ENCODE measurements around the gene CCDC30.
"Not testable (repeated sequence)": the region's sequence is repeated elsewhere in the genome, so short reads cannot be mapped to it uniquely, and the experiment has no call there.

Gene CCDC30

DNA sequence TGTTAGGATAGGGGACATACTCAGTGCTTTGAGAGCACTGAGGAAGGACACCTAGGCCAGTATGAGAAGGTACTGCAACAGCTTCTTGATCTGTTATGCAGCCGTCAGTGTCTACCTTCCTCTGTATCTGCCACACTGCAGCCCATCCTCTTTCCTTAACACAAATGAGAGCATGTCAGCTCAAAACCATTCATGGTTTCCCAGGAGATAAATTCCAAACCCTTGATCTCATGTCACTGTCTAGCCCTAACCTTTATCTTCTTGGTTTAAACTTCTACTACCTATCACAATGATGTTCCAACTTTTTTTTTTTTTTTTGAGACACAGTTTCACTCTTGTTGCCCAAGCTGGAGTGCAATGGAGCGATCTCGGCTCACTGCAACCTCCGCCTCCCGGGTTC is 8.7 kb upstream of the CCDC30 start:
- DNase-seq: no peak

DNA sequence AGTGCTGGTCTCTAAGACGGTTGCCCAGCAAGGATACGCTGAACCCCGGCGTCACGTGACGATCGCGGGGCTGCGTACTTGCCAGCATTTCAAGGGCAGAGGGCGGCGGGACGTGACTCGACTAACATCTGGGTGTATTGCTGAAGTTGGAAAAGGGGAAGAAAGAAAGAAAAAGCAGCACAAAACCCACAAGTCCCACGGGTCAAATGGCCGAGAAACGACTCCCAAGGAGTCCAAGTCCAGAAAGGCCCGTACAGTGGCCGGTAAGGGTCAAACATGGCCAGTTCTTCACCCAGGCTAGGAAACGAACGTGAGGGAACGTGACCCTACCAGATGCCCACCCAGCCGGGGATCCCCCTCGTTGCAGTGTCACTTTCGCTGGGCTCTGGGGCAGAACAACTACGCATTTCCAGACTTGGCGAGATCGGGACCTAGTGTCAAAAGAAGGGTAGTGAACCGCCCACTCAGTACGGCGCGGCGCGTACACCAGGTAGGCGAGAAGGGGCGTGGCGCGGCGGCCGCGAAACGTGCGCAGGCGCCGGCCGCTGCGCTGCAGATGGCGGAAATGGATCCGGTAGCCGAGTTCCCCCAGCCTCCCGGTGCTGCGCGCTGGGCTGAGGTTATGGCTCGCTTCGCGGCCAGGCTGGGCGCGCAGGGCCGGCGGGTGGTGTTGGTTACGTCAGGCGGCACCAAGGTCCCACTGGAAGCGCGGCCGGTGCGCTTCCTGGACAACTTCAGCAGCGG is 6.9 kb upstream of the CCDC30 start, which contains the start of the genes PPCS and ZMYND12:
Gene PPCS, plus strand, starts transcription at position 534 of the 744 bp plus-strand sequence. Its CDS starts 23 bp downstream, at position 557.
Gene ZMYND12, minus strand, starts transcription at position 13 of the 744 bp plus-strand sequence. CDS start 25 bp downstream, outside the sequence.
- DNase-seq: peak; percentile 91 to 98

DNA sequence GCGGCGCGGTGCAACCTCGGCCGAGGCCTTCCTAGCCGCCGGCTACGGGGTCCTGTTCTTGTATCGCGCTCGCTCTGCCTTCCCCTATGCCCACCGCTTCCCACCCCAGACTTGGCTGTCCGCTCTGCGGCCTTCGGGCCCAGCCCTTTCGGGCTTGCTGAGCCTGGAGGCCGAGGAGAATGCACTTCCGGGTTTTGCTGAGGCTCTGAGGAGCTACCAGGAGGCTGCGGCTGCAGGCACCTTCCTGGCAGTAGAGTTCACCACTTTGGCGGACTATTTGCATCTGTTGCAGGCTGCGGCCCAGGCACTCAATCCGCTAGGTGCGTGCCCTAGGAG is 6.4 kb upstream of the CCDC30 start:
- peak; percentile 60 to 91 for DNase-seq

DNA sequence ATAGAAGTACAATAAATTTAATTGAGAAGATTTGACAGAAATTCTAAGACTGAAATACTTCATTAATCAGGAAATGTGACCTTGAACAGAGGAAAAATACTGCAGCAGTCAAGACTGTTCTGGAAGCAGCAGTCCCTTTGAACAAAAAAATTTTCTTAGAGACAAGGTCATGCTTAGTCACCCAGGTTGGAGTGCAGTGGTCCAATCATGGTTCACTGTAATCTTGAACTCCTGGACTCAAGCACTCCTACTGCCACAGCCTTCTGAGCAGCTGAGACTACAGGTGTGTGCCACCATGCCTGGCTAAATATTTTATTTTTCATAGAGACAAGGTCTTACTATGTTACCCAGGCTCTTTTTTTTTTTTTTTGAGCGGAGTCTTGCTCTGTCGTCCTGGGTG is 1.9 kb upstream of the CCDC30 start:
- no peak for DNase-seq

DNA sequence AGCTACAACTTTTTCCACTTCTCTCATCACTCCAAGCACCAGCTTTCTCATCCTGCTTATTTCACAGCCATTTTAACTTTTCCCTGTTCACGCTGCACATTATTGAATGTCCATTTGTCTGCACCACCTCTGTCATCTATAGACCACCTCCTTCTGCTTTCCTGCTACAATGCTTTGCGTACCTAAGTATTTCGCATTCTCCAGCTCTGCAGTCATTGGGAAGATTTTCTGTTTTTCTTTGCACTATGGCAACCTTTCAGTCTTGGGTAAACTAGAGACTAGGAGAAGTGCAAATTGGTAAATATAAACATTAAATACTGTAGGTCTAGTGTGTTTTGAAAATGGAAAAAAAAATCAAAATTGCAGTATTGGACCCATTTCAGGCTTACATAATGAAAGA is 835 bp downstream of the CCDC30 start:
- peak in 1 of 2 experiments; percentile 46 for DNase-seq

DNA sequence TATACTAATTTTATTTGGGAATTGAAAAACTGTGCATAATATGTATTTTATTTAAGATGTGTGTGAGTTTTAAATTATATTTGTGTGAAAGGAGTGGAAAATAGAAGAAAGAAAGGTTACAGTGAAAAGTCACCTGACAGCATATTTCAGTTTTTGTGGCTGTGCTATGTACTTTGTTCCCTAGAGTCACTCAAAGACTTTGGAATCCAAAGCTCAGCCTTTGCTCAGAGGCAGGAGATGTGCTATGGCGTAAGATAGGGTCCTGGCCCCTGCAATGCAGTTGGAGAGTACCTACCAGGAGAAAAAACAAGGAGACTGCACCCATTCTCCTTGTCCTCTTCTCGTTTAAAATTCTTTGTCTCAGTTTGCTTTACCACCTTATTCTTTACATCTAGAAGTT is 2.9 kb downstream of the CCDC30 start:
- DNase-seq: no peak

DNA sequence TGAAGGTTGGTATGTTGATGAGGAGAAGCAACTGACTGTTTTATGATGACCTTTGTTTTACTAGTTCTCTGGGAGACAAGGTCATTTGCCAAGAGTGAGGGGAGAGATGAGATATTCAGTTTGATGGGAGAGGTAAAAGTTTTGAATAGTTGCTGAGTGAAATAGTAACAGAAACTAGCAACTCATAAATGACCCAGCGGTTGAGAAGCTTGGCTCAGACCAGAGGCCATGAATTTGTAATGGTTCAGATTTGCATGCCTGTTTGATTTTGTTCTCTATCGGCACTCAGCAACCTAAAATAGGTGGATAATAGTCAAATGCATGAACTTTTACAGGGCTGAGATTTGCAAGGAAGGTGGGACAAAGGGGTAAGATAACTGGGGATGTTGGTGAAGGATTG is 6.6 kb downstream of the CCDC30 start:
- peak in 1 of 2 experiments; percentile 16 for DNase-seq

DNA sequence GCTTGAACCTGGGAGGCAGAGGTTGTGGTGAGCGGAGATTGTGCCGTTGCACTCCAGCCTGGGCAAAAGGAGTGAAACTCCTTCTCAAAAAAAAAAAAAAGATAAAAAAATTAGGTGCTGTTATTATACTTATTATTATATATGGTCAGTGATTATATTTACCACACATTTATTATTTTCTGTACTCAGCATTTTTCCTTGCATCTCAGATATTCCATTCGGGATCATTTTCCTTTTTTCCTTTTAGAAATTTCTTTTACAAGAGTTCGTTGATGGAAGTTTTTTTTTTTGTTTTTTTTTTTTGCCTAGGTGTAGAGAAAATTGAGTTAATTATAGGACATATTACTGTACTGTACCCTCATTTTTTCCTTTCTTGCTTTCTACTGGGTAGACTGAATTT is 13.5 kb downstream of the CCDC30 start:
- DNase-seq: no peak

DNA sequence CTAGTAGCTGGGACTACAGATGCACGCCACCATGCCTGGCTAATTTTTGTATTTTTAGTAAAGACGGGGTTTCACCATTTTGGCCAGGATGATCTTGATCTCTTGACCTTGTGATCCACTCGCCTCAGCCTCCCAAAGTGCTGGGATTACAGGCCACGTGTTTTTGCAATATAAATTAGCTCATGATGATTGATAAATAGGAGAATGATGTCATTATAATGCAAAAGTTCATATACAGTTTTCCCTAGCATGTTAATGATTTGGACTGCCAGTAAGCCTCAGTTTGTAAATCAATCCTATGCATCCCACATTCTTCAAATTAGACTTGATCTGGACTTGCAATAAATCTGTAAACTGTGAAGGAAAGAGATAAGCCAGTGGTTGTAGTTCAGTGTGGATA is 14.3 kb downstream of the CCDC30 start:
- DNase-seq: not testable (repeated sequence)

DNA sequence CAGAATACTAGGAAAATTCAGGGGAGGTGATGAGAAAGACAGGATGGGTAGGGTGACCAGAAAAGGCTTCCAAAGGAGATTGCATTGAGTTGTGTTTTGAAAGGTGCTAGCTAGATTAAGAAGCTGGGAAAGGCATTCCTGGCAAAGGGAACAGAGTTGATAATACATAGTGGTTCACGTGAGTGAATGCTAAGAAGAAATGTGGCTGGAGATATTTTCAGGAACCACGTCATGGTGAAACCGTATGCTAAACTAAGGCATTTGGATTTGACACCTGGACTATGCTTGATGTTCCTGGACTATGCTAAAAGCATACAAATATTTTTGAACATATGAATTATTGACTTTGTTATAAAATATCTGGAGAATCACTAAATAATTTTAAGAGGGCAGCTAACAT is 14.7 kb downstream of the CCDC30 start:
- DNase-seq: no peak

DNA sequence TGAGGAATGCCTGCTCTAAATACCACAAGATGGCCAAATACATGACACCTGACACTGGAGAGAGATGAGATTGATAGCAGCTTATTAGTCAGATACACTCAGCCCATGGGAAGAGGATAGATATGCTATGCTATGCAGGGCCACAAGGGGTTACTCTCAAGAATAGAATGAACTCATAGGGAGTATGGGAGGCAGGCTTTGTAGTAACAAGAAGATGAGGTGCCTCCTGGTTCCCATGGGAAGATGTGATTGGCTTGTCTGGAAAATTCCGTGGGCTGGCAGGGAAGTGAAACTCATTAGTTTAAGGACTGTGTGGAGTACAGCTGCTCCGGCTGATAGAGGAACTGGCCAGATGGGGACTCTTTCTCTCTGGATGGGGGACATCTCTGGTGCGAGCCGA is 16.5 kb downstream of the CCDC30 start:
- peak; percentile 34 to 52 for DNase-seq

DNA sequence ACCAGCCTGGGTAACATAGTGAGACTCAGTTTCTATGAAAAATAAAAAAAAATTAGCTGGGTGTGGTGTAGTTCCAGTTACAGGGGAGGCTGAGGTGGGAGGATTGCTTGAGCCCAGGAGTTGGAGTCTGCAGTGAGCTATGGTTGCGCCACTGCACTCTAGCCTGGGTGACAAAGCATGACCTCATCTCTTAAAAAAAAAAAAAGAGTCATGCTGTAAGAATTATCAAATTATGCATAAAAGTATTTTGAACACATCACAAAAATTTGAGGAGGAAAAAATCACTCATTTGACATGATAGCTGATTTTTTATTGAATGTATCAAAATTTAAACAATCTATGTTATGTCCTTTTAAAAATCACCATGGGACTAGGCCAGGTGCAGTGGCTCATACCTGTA is 17.8 kb downstream of the CCDC30 start:
- DNase-seq: no peak

DNA sequence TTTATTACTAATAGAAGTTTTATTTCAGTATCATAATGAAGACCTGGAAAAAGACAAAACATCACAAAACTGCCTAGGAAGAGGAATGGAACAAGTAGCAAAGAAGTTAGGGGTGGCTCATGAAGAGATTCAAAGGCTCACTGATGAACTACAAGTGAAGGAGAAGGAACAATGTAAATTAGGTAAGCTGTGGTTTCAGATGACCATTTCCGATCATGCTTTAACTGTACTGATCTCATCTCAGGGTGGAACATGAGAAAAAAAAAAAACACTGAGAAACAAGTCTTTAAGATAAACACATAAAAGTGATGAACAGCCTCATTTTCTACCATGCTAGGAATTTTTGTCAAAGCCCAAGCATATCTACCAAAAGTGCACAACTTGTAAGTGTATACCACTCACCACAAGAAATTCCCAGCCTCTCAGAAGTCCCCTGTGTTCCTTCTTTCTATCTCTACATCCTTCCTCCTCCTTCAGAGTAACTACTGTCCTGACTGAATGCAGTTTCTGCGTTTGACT is 19.6 kb downstream of the CCDC30 start:
- no peak for DNase-seq

DNA sequence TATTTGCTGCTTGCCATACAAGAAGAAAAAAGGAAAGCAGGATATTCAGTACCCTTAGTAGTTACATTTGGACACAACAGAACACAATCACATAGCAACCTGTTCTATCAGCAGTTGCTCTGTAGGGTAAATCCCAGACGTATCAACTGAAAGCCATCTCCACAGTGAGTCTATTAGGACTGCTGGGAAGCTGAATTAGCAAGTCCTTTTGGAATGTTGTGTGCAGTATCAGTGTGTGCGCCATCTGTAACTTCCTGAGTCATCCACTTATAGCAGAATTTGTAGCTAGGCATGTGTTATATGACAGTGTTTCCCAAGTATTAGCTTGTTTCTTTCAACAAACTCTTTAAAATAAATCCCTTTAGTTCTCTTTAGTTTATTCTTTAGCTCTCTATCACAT is 21.3 kb downstream of the CCDC30 start:
- no peak for DNase-seq

DNA sequence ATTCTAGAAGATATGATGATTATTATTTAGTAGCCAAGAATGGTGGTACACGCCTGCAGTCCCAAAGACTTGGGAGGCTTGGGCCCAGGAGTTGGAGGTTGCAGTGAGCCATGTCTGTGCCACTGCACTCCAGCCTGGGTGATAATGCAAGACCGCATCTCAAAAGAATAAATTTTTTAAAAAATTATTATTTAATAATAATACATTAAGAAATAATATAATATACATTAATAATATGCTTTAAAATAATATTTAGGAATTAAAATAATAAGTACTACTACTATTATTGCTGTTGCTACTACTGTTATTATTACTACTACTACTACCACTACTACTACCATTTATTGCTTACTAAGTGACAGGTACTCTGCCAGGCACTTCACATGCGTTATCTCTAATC is 27.2 kb downstream of the CCDC30 start:
- no peak for DNase-seq

DNA sequence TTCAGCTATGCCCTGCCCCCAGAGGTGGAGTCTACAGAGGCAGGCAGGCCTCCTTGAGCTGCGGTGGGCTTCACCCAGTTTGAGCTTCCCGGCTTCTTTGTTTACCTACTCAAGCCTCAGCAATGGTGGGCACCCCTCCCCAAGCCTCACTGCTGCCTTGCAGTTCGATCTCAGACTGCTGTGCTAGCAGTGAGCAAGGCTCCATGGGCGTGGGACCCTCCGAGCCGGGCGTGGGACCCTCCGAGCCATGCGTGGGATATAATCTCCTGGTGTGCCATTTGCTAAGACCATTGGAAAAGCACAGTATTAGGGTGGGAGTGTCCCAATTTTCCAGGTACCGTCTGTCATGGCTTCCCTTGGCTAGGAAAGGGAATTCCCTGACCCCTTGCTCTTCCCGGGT is 38.9 kb downstream of the CCDC30 start:
- DNase-seq: not testable (repeated sequence)

DNA sequence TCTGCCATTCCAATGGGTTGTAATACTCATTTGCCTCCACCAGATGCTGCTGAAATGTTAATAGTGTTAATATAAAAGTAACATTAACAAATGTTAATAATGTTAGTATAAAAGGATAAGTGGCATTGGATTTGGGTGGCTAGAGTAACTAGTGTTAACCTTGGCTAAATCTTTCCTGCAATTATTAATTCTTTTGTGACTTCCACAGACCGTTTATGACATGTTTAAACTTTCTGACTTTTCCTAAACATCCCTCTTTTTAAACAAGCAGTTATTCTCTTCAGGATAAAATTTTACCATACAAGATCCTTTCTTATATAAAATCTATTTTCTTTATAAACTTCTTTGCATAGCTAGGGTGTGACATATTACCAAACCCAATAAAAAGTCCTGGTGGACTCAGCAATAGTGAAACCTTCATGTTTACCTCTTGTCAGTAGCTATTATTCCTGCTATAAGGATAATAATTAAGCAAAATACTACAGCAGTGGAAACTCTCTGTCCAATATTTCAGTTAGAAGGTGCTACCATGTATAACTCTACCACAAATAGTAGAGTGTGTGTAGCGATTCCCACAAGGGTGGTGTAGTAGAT is 41.5 kb downstream of the CCDC30 start:
- DNase-seq: no peak

DNA sequence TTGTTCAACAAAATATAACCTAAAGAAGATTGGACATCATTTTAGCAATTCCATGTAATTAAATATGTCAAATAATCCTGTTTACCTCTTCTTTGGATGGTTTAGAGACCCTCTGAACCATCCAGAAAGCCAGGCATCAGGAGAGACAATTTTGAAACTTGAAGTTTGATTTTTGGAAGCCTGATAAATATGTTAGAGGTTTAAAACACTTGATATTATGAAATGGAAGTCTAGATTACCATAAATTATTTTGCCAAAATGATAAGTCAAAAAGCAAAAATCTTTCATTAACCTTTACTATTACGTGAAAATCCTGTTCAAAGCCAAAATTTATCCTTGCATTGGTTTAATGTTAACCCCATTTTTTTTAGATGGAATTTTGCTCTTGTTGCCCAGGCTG is 43.5 kb downstream of the CCDC30 start:
- no peak for DNase-seq

DNA sequence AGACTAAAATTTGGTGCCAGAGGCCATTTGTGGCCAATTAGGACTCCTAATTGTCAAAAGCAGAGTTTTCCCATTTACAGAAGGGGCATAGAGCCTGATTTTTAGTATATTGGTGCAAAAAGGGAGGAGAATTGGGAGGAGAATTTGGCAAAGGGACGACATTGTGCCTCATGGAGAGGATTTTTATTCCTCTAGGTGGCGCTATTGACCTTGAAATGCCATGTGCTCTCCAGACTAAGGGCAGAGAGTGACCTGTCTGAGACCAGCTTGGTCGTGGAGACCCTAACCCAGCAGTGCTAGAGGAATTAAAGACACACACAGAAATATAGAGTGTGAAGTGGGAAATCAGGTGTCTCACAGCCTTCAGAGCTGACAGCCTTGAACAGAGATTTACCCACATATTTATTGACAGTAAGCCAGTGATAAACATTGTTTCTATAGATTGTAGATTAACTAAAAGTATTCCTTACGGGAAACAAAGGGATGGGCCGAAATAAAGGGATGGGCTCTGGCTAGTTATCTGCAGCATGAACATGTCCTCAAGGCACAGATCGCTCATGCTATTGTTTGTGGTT is 48.6 kb downstream of the CCDC30 start:
- DNase-seq: peak in 1 of 2 experiments; percentile 40

DNA sequence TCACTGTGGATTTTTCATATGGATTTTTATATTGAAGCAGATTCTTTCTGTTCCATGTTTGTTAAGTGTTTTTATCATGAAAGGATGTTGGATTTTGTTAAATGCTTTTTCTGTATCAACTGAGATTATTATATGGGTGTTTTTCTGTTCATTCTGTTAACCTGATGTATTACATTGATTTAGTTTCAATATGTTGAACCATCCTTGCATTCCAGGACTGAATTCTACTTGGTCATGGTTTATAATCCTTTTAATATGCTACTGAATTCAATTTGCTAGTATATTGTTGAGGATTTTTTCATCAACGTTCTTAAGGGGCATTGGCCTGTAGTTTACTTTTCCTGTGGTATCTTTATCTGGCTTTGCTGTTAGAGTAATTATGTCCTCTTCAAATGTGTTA is 55.8 kb downstream of the CCDC30 start:
- DNase-seq: no peak

DNA sequence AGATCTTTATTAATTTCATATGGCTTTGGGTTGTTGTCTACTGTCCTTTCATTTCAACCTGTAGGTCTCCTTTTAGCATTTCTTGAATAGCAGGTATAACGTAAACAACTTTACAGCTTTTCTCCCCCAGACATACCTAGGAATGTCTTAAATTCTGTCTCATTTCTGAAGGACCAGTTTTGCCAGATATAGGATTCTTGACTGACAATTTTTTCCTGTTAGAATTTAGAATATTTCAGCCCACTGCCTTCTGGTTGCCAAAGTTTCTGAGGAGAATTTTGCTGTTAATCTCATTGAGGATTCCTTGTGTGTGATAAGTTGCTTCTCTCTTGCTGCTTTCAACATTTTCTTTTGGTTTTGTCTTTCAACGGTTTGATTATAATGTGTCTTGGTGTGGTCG is 60.1 kb downstream of the CCDC30 start:
- DNase-seq: no peak

DNA sequence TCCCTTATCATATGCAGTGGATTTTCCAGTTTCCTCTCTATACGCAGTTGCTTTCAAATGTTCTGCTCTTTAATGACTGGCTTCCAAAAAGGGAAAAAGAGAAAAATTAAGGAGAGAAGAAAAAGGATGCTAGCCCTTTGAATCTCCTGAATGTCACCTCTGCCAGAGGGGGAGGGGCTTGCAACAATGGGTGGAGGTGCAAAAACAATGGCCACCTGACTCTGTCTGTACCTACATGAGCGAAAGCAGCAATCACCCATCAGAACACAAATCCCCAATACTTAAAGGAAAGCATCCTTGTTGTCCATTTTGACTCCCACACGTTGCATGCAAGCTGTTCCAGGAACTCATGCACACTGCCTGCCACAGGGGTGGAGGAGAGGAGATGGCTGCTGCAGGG is 61.2 kb downstream of the CCDC30 start:
- no peak for DNase-seq

DNA sequence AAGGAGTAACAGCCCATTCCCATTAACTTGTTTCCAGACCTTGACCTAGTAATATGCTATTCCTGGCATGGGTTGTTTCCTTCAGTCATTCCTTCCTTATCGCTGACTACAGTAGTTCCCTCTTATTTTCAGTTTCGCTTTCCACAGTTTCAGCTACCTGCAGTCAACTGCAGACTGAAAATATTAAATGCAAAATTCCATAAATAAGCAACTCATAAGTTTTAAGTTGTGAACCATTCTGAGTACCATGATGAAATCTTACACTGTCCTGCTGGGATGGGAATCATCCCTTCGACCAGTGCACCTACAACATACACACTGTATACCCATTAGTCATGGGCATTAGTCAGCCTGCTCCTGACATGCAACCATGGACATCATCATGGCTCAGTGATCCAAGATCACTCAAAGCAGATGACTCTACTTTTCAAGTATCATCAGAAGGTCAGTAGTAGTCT is 66.7 kb downstream of the CCDC30 start:
- DNase-seq: no peak

DNA sequence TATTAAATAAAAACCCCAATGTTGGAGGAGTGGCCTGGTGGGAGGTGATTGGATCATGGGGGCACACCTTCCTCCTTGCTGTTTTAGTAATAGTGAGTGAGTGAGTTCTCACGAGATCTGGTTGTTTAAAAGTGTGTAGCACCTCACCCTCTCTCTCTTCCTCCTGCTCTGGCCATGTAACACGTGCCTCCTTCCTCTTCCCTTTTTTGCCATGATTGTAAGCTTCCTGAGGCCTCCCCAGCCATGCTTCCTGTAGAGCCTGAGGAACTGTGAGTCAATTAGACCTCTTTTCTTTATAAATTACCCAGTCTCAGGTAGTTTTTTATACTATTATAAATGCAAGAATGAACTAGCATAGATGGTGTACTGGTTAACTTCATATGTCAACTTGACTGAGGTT is 68.0 kb downstream of the CCDC30 start:
- no peak for DNase-seq
